ENCODE measurements around the gene TRPC4.

TRPC4 gene

DNA sequence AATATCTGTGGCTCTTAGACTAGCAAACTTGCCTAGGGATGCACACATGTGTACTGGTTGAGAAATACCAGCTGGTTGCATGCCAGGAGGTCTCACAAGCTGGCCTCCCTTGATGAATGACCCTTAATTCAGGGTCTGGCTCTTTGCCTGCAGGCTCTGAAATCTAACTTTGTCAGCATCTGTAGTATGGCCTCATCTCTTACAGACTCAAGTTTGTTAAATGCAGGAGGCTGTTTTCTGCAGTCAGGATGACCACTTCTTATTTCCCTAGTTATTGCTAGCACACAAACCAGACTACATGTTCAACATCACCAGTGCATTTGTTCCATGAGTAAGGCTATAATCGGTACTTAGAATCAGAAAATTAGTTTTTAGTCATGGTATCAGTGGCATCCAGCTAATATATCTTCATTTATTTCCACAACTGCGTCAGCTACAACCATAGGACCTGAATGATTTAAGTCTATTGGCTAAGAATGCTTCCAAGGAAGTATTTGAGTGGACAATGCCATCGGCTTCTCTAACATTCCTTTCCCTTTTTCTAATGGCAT, 247.7 kb downstream of the TRPC4 start:
- H3K9ac ChIP-seq (ENCODE audit: low read depth, low read length, poor library complexity, severe bottlenecking) = no peak overlapping the region
- H3F3A ChIP-seq (ENCODE audit: low read depth) = no peaks in the 10 kb centered on the region
- no peak overlapping the region for H3K4me2 ChIP-seq (ENCODE audit: low read depth, low read length, poor library complexity, severe bottlenecking)
- no peaks in the 10 kb centered on the region for H3K4me1 ChIP-seq (ENCODE audit: insufficient read depth, low read length, poor library complexity, severe bottlenecking)
- no peaks in the 10 kb centered on the region for H3K9me2 ChIP-seq (replicated peaks; ENCODE audit: low read depth, low read length)
- H2AFZ ChIP-seq (ENCODE audit: low read length) = no peak overlapping the region
- H4K20me1 ChIP-seq (ENCODE audit: insufficient read depth, low read length, poor library complexity, severe bottlenecking) = no peaks in the 10 kb centered on the region
- TF ChIP-seq, protein P1, sequence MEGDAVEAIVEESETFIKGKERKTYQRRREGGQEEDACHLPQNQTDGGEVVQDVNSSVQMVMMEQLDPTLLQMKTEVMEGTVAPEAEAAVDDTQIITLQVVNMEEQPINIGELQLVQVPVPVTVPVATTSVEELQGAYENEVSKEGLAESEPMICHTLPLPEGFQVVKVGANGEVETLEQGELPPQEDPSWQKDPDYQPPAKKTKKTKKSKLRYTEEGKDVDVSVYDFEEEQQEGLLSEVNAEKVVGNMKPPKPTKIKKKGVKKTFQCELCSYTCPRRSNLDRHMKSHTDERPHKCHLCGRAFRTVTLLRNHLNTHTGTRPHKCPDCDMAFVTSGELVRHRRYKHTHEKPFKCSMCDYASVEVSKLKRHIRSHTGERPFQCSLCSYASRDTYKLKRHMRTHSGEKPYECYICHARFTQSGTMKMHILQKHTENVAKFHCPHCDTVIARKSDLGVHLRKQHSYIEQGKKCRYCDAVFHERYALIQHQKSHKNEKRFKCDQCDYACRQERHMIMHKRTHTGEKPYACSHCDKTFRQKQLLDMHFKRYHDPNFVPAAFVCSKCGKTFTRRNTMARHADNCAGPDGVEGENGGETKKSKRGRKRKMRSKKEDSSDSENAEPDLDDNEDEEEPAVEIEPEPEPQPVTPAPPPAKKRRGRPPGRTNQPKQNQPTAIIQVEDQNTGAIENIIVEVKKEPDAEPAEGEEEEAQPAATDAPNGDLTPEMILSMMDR (conservative IDR thresholded peaks at IDR 0.05; ENCODE audit: low read length) = no peak
- TF ChIP-seq EZH2phosphoT487 (IDR thresholded peaks at IDR 0.05; ENCODE audit: borderline replicate concordance) = no peak
- H3K9me3 ChIP-seq (ENCODE audit: insufficient read depth, low read depth, low read length) = no peaks in the 10 kb centered on the region
- no peaks in the 10 kb centered on the region for H3K36me3 ChIP-seq (ENCODE audit: insufficient read depth, low read length)
- no peaks in the 10 kb centered on the region for H3K27me3 ChIP-seq (ENCODE audit: insufficient read depth, low read length, poor library complexity, severe bottlenecking)
- no peak overlapping the region for H3K4me3 ChIP-seq (ENCODE audit: low read length, poor library complexity, severe bottlenecking)
- no peaks in the 10 kb centered on the region for H3K79me2 ChIP-seq (ENCODE audit: insufficient read depth, low read length)

DNA sequence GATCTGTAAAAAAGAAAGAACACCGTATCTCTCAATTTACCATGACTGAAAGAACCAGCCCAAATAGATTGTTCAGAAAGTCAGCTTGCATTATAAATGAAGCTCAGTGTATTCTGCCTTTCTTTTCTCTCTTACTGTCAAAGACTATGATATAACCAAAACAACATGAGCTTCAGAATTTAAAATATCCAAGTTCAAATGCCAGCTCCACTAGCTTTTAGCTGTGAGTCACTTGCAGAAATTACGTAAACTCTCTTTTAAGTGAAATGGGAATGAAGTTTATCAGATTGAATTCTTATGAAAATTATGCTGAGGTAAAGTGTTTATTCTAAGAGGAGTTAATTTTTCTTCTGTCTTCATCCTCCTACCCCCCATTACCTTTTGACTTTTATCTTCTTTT, 251.0 kb downstream of the TRPC4 start:
- no peaks in the 10 kb centered on the region for H3K9me3 ChIP-seq (ENCODE audit: insufficient read depth, low read depth, low read length)
- no peaks in the 10 kb centered on the region for H3K4me1 ChIP-seq (ENCODE audit: insufficient read depth, low read length, poor library complexity, severe bottlenecking)
- no peak overlapping the region for H2AFZ ChIP-seq (ENCODE audit: low read length)
- H3K27me3 ChIP-seq (ENCODE audit: insufficient read depth, low read length, poor library complexity, severe bottlenecking) = no peaks in the 10 kb centered on the region
- H3K9me2 ChIP-seq (replicated peaks; ENCODE audit: low read depth, low read length) = no peaks in the 10 kb centered on the region
- no peak overlapping the region for H3K9ac ChIP-seq (ENCODE audit: low read depth, low read length, poor library complexity, severe bottlenecking)
- no peaks in the 10 kb centered on the region for H3F3A ChIP-seq (ENCODE audit: low read depth)
- no peaks in the 10 kb centered on the region for H3K79me2 ChIP-seq (ENCODE audit: insufficient read depth, low read length)
- H3K4me2 ChIP-seq (ENCODE audit: low read depth, low read length, poor library complexity, severe bottlenecking) = no peak overlapping the region
- no peaks in the 10 kb centered on the region for H3K36me3 ChIP-seq (ENCODE audit: insufficient read depth, low read length)
- no peak overlapping the region for H3K4me3 ChIP-seq (ENCODE audit: low read length, poor library complexity, severe bottlenecking)
- no peaks in the 10 kb centered on the region for H4K20me1 ChIP-seq (ENCODE audit: insufficient read depth, low read length, poor library complexity, severe bottlenecking)
- TF ChIP-seq EZH2phosphoT487 (IDR thresholded peaks at IDR 0.05; ENCODE audit: borderline replicate concordance) = no peak
- TF ChIP-seq, protein P1 (conservative IDR thresholded peaks at IDR 0.05; ENCODE audit: low read length) = no peak

DNA sequence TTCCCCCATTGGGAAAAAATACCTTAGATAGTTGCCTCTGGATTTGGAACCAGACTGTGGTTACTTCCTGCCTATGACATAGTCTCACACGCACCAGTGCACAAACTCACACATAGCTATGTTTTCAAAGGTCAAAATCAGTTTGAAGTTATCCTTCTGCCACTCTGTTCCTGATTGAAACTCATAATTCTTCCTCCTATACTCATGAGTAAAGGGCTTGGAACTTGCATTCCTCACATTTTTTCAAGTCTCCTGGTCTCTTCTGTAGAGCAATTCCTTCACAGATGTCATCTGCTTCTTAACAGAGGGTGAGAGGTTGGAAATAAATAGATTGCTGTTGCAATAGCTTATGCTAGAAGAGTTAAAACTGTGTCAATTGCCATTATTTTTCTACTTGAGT, 252.4 kb downstream of the TRPC4 start:
- Histone ChIP-seq H3K4me1 (ENCODE audit: insufficient read depth, low read length, poor library complexity, severe bottlenecking) (no peaks in the 10 kb centered on the region), H3K9ac (ENCODE audit: low read depth, low read length, poor library complexity, severe bottlenecking) (no peak overlapping the region), H3F3A (ENCODE audit: low read depth) (no peaks in the 10 kb centered on the region), H3K9me3 (ENCODE audit: insufficient read depth, low read depth, low read length) (no peaks in the 10 kb centered on the region), H3K9me2 (replicated peaks; ENCODE audit: low read depth, low read length) (no peaks in the 10 kb centered on the region), H2AFZ (ENCODE audit: low read length) (no peak overlapping the region), H3K79me2 (ENCODE audit: insufficient read depth, low read length) (no peaks in the 10 kb centered on the region), H4K20me1 (ENCODE audit: insufficient read depth, low read length, poor library complexity, severe bottlenecking) (no peaks in the 10 kb centered on the region), H3K27me3 (ENCODE audit: insufficient read depth, low read length, poor library complexity, severe bottlenecking) (no peaks in the 10 kb centered on the region), H3K4me3 (ENCODE audit: low read length, poor library complexity, severe bottlenecking) (no peak overlapping the region), H3K4me2 (ENCODE audit: low read depth, low read length, poor library complexity, severe bottlenecking) (no peak overlapping the region), H3K36me3 (ENCODE audit: insufficient read depth, low read length) (no peaks in the 10 kb centered on the region)
- TF ChIP-seq EZH2phosphoT487 (IDR thresholded peaks at IDR 0.05; ENCODE audit: borderline replicate concordance) = no peak
- TF ChIP-seq, protein P1 (conservative IDR thresholded peaks at IDR 0.05; ENCODE audit: low read length) = no peak
